ENCODE results near the gene THYN1.

- TF ChIP-seq, protein P1, sequence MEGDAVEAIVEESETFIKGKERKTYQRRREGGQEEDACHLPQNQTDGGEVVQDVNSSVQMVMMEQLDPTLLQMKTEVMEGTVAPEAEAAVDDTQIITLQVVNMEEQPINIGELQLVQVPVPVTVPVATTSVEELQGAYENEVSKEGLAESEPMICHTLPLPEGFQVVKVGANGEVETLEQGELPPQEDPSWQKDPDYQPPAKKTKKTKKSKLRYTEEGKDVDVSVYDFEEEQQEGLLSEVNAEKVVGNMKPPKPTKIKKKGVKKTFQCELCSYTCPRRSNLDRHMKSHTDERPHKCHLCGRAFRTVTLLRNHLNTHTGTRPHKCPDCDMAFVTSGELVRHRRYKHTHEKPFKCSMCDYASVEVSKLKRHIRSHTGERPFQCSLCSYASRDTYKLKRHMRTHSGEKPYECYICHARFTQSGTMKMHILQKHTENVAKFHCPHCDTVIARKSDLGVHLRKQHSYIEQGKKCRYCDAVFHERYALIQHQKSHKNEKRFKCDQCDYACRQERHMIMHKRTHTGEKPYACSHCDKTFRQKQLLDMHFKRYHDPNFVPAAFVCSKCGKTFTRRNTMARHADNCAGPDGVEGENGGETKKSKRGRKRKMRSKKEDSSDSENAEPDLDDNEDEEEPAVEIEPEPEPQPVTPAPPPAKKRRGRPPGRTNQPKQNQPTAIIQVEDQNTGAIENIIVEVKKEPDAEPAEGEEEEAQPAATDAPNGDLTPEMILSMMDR (conservative IDR thresholded peaks at IDR 0.05 in 1 of 2, IDR thresholded peaks at IDR 0.05 in 1 of 2; ENCODE audit: low read depth in 1 of 2, low read length in 2 of 2): no peak
- no peak for TF ChIP-seq EZH2 (IDR thresholded peaks at IDR 0.05; ENCODE audit: low read length, missing control alignments)
Measured at GRCh38 chr11:134292661-134293060, 39.5 kb upstream of the THYN1 start.
